ENCODE results near the gene TGFBRAP1.

The TGFBRAP1 gene

DNA sequence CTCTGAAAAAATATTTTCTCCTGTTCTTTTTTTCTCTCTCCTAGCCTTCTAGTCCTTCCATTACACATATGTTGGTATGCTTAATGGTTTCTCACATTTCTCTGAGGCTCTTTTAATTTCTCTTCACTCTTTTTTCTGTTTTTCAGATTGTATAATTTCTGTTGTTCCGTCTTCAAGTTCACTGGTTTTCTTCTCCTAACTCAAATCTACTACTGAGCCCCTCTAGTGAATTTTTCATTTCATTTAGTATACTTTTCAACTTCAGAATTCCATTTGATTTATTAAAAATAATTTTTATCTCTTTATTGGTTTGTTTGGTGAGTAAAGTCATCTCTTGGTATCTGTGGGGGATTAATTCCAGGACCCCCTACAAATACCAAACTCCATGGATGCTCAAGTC lies 27.6 kb upstream of the TGFBRAP1 start:
- no peak overlapping the region for H3K4me3 ChIP-seq (ENCODE audit: low read length)
- TF ChIP-seq, protein P1, sequence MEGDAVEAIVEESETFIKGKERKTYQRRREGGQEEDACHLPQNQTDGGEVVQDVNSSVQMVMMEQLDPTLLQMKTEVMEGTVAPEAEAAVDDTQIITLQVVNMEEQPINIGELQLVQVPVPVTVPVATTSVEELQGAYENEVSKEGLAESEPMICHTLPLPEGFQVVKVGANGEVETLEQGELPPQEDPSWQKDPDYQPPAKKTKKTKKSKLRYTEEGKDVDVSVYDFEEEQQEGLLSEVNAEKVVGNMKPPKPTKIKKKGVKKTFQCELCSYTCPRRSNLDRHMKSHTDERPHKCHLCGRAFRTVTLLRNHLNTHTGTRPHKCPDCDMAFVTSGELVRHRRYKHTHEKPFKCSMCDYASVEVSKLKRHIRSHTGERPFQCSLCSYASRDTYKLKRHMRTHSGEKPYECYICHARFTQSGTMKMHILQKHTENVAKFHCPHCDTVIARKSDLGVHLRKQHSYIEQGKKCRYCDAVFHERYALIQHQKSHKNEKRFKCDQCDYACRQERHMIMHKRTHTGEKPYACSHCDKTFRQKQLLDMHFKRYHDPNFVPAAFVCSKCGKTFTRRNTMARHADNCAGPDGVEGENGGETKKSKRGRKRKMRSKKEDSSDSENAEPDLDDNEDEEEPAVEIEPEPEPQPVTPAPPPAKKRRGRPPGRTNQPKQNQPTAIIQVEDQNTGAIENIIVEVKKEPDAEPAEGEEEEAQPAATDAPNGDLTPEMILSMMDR (IDR thresholded peaks at IDR 0.05; ENCODE audit: insufficient read depth, low read depth, low read length, missing control alignments): no peak
- no peak for DNase-seq (ENCODE audit: low read depth)

DNA sequence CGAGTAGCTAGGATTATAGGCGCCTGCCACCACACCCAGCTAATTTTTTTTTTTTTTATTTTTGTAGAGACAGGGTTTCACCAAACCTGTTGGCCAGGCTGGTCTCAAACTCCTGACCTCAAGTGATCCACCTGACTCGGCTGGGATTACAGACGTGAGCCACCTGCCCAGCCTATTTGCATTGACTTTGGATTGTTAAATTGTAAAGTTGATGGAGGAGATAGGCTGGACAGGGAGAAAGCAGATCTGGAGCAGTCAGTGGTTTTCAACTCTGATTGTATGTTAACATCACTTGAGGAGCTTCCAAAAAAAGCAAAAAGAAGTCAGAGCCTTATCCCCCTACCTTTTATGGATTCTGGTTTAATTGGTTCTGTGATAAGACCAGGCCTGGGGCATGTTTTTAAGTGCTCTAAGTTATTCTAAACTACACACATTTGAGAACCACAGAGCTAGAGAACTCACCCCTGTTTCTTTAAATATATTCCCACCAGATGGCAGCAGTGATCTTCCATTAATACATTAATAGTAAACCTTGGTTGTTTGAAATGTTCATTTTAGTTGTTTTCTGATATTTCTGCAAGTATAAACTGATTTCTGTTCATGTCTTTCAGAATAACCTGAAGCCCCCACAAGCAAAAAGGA lies 15.3 kb upstream of the TGFBRAP1 start:
- no peak overlapping the region for H3K4me3 ChIP-seq (ENCODE audit: low read length)
- TF ChIP-seq, protein P1 (IDR thresholded peaks at IDR 0.05; ENCODE audit: insufficient read depth, low read depth, low read length, missing control alignments): peak; percentile 42
- DNase-seq (ENCODE audit: low read depth): peak; percentile 51

DNA sequence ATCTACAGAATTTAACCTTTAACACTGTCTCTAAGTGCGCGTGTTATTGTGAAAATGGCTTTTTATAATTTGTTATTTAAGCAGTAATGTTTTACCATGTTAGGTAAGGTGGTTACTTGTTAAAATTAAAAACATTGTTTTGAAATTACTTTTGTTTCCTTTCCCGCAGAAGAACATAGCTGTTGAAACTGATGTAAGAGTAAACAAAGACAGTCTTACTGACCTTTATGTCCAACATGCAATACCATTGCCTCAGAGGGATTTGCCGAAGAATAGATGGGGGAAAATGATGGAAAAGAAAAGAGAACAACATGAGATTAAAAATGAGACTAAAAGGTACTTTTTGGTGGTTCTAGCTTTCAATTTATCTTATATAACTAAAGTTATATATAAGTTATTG lies 9.9 kb upstream of the TGFBRAP1 start:
- DNase-seq (ENCODE audit: low read depth): no peak
- TF ChIP-seq, protein P1 (IDR thresholded peaks at IDR 0.05; ENCODE audit: insufficient read depth, low read depth, low read length, missing control alignments): no peak
- no peak overlapping the region for H3K4me3 ChIP-seq (ENCODE audit: low read length)

DNA sequence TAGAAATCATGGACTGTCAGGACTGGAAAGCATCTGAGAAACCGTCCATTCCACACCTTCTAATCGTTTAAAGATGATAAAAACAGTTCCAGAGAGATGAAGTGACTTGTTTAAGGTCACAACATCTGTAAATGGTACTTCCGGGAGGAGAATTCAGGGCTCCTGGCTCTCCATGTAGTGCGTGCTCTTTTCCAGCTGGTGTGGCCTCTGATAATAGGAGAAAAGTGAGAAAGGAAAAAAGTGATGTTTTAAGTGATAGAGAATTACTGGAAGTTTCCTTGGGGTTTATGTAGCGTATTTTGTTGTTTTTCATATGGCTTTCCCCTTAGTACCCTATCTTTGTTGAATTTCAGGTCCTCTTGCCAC lies 8.5 kb upstream of the TGFBRAP1 start:
- H3K4me3 ChIP-seq (ENCODE audit: low read length): peak overlapping the region; percentile 94
- TF ChIP-seq, protein P1 (IDR thresholded peaks at IDR 0.05; ENCODE audit: insufficient read depth, low read depth, low read length, missing control alignments): no peak
- DNase-seq (ENCODE audit: low read depth): no peak

DNA sequence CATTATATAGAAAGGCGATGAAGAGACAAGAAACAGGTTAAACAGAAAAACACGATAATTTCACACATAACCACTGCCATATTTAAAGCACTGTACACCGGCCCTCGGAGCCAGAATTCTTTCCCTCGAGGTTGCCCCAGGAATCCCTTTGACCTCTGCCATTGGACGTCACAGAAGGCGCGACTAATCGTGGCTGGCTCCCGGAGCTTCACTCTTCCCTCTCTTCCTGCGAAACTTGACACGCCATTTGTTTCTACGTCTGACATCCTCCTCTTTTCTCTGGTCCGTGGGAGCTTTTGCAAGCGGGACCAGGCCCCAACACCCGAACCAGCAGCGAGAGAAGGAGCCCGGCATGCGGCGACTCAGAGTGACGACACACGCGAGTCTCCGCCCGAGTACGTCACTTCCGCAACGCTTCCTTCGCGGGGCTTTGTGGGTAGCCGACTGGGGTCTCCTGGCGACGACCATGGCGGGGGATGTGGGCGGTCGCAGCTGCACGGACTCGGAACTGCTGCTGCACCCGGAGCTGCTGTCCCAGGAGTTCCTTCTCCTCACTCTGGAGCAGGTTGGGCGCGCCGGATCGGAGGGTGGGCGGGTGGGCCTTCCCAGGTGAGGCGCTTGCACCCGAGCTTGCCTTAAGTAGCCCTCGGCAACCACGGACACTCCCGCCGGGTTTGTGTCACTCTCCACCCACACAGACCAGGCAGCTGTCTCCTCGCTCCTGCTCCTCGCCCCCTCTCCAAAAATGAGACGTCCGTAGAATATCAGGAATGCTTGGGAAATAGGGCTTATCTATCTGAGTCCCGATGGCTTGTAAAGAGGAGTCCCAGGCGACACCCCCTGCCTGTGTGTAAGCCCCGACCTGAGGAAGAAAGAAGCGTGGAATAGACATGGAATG lies 7.8 kb upstream of the TGFBRAP1 start, which contains the start of gene C2orf49:
Gene C2orf49, plus strand, starts transcription at position 419 of the 898 bp plus-strand sequence. Its CDS starts 48 bp downstream, at position 467.
- DNase-seq (ENCODE audit: low read depth): peak; percentile 80
- TF ChIP-seq, protein P1 (IDR thresholded peaks at IDR 0.05; ENCODE audit: insufficient read depth, low read depth, low read length, missing control alignments): no peak

DNA sequence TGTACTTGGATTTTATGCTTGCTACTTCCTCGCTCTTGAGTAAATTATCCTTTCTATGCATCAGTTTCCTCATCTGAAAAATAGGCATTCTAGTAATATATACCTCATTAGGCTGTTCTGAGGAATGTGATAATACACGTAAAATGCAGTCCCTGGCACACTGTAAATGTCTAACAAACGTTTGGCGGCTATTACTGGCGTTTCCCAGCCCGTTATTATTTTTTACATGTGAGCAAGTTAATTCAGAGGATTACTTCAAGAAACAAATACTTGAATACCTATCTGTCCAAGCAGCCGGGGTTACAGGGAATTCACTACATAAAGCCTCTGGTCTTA lies 7.2 kb upstream of the TGFBRAP1 start:
- H3K4me3 ChIP-seq (ENCODE audit: low read length): peak overlapping the region; percentile 94
- no peak for DNase-seq (ENCODE audit: low read depth)
- TF ChIP-seq, protein P1 (IDR thresholded peaks at IDR 0.05; ENCODE audit: insufficient read depth, low read depth, low read length, missing control alignments): no peak

More for the DNA sequence above, 7.8 kb upstream of the TGFBRAP1 start, which contains the start of gene C2orf49:
- H3K4me3 ChIP-seq (ENCODE audit: low read length): peak within 1 kb of the TSS; percentile 94

All from epithelial cell of esophagus (primary cell).